GM19324 (cell line): ENCODE data around the gene COQ5.
"Not testable (repeated sequence)": the region's sequence is repeated elsewhere in the genome, so short reads cannot be mapped to it uniquely, and the experiment has no call there.

Source experiments
- ATAC-seq: cut with Tn5 transposase; IDR thresholded peaks from one replicate; pipeline ENCODE4 v1.9.1; 2021; ENCODE audit warnings: mild to moderate bottlenecking, moderate library complexity; ENCODE audit not compliant: unreplicated experiment, low FRiP score

The COQ5 gene

DNA sequence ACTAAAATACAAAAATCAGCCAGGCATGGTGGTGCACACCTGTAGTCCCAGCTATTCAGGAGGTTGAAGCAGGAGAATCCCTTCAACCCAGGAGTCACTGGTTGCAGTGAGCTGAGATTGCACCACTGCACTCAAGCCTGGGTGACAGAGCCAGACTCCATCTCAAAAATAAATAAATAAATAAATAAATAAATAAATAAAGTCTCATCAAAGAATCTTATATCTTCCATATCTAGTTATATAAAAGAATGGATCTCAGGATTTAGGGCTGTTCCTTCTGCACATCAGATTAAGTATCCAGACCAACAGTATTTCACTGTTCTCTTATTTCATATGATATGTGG is 1.4 kb upstream of the COQ5 start:
- not testable (repeated sequence) for ATAC-seq

DNA sequence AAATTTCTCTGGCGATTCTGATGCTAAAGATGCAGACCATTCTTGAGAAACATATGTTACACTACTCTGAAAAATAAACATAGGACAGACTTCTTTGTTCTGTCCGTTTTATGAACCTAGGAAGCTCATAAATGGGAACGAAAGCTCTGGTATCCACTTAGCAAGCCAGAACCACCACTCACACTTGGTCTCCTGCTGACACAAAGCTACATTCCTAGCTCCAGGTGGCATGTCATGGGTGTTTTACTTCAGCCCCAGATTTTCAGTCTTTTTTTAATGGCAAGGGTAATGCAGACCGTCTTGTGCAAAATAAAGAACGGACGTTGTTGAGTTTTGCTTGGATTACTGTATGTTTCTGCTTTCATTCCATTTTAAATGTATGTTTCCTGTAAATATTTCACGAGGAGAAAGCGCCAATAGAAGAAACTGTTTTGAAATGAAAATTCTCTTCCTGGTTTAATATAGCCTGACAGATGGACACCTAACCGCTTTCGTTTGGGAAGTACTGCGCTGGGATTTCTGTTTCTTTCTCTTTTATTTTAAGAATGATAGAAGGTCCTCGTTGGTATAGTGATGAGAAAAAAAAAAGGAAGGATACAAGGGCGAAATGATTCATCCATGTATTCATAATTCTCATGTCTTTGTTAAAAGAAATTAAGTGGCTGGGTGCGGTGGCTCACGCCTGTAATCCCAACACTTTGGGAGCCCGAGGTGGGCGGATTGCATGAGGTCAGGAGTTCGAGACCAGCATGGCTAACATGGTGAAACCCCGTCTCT is 871 bp upstream of the COQ5 start:
- ATAC-seq = no peak

- ATAC-seq = no peak
Measured at GRCh38 chr12:120522568-120522967, 6.4 kb downstream of the COQ5 start.

- not testable (repeated sequence) for ATAC-seq
Measured at GRCh38 chr12:120519324-120519723, 9.6 kb downstream of the COQ5 start.

GRCh38 chr12:120515496-120515895 is 13.5 kb downstream of the COQ5 start:
- no peak for ATAC-seq

GRCh38 chr12:120514002-120514401 is 15.0 kb downstream of the COQ5 start:
- ATAC-seq = no peak

DNA sequence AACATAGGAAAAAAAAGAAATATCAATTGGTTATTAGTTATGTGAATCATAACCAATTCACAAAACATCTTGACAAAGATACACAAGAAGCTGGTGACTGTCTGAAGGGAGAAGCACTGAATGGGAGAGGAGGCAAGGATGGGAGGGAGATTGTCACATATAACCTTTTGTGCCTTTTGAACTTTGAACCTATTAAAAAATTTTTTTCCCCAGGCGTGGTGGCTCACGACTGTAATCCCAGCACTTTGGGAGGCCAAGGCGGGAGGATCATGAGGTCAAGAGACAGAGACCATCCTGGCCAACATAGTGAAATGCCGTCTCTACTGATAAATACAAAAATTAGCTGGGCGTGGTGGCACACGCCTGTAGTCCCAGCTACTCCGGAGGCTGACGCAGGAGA is 20.4 kb downstream of the COQ5 start:
- no peak for ATAC-seq

DNA sequence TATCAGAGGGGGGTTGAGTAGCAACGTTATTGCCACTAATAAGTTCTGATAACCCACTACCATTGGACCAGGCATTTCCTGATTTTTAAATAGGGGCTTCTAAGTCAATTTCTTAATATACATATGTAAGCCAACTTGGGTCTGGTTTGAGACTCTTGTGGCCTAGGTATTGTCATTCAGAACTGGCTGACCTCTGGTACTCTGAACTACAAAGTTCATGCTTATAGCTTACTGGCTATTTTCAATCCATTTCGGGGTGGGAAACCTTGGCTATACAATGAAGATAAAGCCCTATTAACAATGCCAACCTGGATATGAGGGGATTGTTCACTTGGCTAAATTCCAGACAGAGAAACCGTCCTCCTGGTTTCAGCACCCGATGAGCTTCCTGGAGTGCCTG is 24.4 kb downstream of the COQ5 start:
- ATAC-seq = no peak

DNA sequence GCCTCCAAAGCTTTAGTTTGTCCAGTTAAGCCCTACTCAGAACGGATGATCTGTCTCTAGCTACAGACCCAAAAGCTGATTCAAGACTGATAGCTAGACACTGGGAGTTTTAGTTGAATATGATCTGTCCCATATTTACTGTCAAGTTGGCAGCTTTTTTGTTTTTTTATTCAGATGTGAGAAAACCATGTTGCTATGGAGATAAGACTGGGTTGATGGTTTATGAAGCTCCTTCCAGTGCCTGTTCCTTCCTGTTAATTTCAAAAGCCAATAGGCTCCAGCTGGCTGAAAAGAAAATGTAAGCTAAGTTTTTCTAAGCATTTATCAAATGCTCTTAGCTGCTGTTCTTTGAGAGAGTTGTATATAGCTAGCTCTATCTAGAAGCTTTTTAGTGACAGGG is 28.4 kb downstream of the COQ5 start:
- no peak for ATAC-seq

DNA sequence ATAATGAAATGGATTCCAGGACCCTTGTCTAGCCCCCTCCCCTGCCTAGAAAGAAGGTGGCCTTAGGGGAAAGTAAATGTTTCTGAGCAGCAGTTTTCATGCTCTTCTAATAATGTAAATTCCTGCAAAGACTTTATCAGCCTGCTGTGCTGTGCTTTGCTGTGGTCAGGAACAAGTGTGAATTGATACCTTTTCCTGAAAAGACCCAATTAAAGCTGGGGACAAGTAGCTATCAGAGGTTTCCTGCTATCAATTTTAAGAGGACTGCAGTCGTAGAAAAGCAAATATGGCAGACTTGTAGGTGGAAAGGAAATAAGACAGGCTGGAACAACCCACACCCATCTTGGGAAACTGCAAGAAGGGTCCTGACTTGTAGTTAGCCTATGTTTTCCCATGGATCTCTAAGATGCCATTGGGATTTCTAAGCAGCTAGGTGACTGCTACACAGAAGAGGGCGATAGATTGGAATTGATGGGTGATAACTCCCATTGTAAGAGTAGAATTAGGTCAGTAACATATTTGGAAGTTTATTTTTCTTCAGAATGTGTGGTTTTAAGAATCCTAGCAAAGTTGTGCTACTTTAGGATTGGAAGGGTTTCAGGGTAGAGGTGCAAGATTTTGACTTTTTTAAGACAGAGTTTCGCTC is 30.0 kb downstream of the COQ5 start:
- ATAC-seq = no peak

DNA sequence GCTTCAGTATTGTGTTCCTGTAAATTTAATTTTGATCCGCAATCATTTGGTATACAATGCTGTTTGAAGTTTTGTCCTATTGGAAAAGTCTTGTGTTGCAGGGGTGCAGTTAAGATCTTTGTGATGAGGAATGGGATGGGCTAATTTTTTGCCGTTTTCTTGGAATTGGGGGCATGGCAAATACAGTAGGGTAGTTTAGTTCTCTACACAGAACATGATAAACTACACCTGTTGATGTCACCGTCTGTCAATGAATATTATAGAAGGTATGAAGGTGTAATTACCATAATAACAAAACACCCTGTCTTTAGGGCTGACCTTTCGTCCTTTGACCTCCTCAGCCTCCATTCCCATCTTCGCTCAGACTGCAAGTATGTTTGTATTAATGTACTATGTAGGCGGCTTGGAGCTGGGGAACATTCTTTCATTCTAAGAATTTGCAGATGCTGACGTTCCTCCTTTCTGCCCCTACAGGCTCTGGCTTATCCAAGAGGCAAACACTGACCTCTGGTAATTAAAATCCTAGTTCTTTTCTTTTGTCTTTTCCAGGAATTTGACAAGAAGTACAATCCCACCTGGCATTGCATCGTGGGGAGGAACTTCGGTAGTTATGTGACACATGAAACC is 31.3 kb downstream of the COQ5 start:
- no peak for ATAC-seq

- no peak for ATAC-seq
Measured at GRCh38 chr12:120496413-120497340, 32.3 kb downstream of the COQ5 start.

- ATAC-seq = peak; percentile 95
Measured at GRCh38 chr12:120495731-120496412, 33.1 kb downstream of the COQ5 start, which contains the start of gene DYNLL1. DYNLL1 (plus strand) TSS chr12:120496113; CDS start chr12:120496422, 309 bp downstream.

GRCh38 chr12:120495186-120495730 is 33.7 kb downstream of the COQ5 start:
- ATAC-seq = peak; percentile 14

- ATAC-seq = no peak
Measured at GRCh38 chr12:120490833-120491512, 38.0 kb downstream of the COQ5 start.

- ATAC-seq = no peak
Measured at GRCh38 chr12:120490325-120490724, 38.6 kb downstream of the COQ5 start.

DNA sequence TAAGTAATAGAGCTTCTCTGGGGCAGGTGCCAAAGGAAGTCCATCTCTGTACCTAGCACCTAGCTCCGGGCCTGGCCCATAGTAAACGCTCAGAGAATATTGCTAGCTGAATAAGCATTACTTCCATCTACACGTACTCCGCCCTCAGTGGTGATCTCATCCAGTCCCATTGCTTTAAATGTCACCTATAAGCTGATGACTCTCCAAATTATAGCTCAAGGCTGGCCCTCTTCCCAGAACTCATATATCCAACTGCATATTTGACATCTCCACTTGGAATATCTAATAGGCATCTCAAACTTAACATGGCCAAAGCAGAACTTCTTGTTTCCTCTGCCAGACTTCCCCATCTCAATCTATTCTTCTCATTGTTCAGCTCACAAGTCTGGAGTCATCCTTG is 39.9 kb downstream of the COQ5 start:
- no peak for ATAC-seq

DNA sequence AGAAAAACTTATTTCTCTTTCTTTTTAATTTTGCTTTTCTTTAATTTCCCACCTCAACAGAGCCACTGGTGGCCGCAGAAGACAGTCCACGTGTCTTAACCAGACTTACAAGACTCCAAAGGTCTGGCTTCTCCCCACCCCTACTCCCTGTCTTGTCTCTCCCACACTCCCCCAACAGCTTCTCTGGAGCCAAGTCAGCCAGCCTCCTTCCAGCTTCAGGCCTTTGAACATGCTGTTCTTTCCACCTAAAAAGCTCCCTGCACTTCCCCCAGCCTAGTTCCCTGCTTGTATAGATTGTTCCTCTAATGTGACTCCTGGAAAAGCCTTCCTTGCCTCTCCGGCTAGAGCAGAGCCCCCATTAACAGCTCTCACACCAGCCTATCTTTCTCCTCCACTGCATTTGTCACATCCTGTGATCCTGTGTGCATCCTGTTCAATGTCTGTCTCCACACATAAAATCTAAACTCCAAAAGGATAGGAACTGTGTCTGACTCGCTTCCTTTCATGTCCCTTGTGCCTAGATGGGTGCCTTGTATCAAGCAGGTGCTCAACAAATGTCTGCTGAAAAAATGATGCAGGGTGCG is 40.8 kb downstream of the COQ5 start:
- ATAC-seq = no peak

DNA sequence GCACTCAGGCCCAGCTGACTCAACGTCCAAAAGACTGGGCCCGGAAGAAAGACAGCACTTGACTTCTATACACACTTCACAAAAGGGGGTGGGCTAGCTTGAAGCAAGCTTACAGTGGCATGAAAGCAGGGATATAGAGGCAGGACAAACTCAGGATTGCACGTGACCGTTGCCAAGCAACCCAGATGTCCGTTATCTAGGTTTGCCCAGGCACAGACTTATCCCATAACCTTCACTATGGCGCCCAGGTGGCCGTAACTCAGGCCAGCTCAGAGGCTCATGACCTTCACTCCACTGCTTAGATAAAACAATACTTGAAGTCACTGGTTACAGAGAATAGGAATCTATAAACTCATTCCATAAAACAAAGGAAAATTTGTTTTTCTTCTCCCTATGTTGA is 41.4 kb downstream of the COQ5 start:
- not testable (repeated sequence) for ATAC-seq
